PC-3 (cell line): ENCODE data around the gene SPRR2D.

ENCODE experiments used
- EZH2 ChIP-seq: fragments of 300-600 bp; sonication (generic); IDR thresholded peaks from one replicate; pipeline ENCODE4 v1.6.1; 2017; ENCODE audit warnings: antibody characterized with exemption, mild to moderate bottlenecking, low read length; ENCODE audit not compliant: unreplicated experiment
- EZH2phosphoT487 ChIP-seq: fragments of 300-600 bp; sonication (generic); IDR thresholded peaks from 2 replicates; pipeline ENCODE4 v1.6.1; 2018; ENCODE audit warnings: mild to moderate bottlenecking, antibody characterized with exemption, low read length, borderline replicate concordance
- TF ChIP-seq, protein P1 (sequence below): fragments of 300-600 bp; sonication (generic); conservative IDR thresholded peaks from 2 replicates; pipeline ENCODE4 v1.5.1; 2017; ENCODE audit warnings: antibody characterized with exemption, low read depth, mild to moderate bottlenecking, low read length

DNA sequence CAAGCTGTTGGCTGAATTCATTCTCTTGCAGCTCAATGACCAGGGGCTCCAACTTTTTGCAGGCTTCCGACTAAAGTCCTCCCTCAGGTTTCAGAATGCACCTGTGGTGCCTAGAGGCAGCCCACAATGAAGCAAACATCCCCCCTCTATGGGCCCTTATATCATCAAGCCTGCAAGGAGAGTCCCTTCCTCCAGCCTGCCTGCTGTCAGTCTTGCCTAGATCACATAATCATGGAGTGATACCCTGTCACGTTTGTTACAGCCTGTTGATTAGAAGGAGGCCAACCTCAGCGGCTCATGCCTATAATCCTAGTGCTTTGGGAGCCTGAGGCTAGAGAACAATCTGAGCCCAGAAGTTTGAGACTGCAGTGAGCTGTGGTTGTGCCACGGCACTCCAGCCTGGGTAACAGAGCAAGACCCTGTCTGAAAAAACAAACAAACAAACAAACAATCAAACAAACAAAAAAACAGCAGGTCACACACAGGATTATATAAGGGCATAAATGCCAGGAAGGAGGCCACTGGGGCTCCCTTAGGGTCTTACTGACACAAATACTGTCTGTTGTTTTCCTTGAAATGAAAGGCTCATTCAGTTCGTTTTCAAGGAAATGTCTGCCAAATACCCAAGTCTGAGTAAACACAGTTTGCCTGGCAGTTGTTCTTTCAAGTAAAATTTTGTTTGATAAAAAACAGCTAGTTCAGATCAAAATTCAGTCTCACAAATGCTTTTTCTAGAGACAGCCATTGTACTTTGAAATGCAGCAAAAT, 44.1 kb downstream of the SPRR2D start:
- TF ChIP-seq, protein P1, sequence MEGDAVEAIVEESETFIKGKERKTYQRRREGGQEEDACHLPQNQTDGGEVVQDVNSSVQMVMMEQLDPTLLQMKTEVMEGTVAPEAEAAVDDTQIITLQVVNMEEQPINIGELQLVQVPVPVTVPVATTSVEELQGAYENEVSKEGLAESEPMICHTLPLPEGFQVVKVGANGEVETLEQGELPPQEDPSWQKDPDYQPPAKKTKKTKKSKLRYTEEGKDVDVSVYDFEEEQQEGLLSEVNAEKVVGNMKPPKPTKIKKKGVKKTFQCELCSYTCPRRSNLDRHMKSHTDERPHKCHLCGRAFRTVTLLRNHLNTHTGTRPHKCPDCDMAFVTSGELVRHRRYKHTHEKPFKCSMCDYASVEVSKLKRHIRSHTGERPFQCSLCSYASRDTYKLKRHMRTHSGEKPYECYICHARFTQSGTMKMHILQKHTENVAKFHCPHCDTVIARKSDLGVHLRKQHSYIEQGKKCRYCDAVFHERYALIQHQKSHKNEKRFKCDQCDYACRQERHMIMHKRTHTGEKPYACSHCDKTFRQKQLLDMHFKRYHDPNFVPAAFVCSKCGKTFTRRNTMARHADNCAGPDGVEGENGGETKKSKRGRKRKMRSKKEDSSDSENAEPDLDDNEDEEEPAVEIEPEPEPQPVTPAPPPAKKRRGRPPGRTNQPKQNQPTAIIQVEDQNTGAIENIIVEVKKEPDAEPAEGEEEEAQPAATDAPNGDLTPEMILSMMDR: no peak
- TF ChIP-seq EZH2 (no peak), EZH2phosphoT487 (no peak)
